HuH-7.5 (cell line): Measurements from ENCODE around the gene SSR2.
"Not testable (repeated sequence)": the region's sequence is repeated elsewhere in the genome, so short reads cannot be mapped to it uniquely, and the experiment has no call there.

Experiments used
- DNase-seq: peaks from one replicate; pipeline ENCODE4 v3.0.0; 2011; ENCODE audit warnings: low spot score

The SSR2 gene

DNA sequence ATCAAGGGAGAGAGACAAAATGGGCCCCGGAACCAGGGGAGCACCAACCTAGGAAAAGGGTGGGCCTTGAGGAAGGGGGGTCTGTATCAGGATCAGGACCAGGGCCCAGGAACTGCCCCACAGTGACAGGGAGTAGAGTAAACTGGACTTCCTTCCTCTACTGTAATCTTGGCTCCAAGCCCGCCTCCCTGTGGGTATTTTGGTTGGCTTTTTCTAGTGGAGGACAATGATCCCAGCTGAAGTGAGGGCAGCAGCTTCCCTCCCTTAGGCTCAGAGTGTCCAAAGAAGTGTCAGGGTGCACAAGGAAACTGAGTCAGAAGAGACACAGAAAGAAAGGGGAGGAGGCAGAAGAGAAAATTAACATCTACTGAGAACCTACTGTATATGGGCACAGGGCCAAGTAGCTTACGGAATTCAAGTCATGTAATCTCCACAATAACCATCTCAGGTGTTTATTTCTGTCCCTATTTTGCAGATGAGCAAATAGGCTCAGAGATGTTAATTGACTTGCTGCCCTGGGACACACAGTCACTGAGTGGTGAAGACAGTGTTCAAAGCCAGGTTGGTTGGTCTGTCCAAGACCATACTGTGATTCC, 28.0 kb upstream of the SSR2 start:
- no peak for DNase-seq

DNA sequence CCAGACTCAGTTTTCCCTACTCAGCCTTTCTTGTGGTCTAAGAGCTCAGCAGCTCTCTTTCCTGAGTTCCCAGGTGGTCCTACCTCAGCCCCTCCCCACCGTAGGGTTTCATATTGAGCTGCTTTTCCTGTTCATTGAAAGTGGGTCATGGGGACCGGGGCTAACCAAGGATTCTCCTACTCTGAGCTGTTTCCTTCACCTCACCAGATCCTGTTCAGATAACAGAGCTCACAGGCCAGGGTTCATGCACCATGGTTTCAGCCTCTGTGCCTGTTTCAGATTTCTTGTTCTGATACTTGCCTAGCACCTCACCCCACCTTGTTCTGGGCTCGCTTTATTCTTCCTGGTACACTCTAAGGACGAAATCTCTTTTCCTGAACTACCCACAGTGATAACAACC, 24.3 kb upstream of the SSR2 start:
- DNase-seq, result no peak

DNA sequence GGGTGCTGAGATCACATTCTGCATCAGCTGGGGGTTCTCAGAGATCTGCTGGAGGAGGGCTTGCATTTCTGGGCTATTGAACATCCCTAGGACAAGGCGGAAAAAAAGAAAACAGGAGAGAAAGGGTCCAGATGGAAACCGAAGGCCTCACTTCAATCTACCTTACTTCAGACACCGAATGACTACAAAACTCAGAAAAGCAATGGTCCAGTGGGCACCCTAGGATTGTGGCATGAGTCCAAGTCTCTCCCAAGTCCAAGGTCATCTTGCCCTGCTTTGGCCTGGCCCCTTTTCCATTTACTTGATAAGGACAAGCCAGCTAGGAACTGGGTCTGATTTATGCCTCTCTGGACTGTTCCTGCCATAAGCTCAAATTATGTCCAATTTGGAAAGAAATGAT, 22.1 kb upstream of the SSR2 start:
- DNase-seq, result no peak

DNA sequence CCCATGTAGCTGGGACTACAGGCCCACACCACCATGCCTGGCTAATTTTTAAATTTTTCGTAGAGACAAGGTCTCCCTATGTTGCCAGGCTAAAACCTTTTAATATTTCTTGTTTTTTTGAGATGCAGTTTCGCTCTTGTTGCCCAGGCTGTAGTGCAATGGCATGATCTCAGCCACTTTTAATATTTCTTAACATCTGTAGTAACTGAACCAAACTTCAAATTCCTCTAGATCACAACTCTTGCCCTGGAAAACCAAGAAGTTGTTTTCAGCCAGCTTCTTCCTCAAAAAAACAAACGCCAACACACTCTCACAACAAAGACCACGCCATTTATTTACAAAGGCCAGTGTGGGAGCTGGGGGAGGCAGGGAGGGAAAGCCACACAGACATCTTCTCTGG, 14.2 kb upstream of the SSR2 start:
- not testable (repeated sequence) for DNase-seq

DNA sequence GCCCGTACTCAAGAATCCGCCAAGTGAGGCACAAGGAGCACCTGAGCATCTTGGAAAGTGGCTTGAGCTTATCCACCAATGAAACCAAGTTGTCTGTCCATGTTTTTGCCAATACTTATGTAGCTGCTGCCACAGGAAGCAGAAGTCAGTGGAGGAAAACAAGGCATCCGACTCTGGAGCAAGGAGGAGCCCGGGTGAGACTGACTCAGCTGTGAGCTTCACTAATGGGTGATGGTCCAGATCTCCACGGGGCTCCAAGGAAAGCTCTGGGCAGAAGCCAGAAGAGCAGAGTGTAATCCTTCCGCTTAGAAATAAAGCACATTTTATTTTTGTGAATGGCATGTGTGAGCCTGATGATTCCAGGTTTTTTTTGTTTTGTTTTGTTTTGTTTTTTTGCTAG, 12.3 kb upstream of the SSR2 start:
- DNase-seq, result no peak

DNA sequence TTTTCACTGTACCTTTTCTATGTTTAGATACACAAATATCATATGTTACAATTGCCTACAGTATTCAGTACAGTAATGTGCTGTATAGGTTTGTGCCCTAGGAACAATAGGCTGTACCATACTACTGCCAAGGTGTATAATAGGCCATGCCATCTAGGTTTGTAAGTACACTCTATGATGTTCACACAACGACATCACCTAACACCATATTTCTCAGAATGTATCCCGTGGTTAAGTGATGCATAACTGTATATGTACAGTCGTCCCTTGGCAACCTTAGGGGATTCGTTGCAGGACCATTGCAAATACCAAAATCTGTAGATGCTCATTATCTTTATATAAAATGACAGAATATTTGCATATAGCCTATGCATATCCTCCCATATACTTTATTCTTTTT, 5.8 kb upstream of the SSR2 start:
- DNase-seq, result no peak

DNA sequence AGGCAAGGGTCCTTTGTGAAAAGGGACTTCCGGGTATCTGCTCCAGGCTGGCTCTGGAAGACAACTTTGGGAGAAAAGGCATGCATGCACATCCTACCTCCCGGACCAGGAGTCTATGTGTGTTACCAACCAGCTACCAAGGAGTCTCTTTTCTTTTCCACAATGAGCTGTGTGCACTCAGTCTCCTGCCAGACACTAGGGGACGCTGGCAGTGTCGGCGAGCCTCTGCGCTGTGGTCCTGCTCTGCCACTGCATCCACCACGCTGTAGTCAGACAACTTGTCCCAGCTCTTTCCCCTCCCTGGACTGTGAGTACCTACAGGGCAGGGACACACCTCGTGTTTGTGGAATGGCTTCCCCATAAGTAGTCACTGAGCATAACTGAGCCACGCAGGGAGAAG, 5.1 kb upstream of the SSR2 start:
- DNase-seq, result peak; percentile 80

DNA sequence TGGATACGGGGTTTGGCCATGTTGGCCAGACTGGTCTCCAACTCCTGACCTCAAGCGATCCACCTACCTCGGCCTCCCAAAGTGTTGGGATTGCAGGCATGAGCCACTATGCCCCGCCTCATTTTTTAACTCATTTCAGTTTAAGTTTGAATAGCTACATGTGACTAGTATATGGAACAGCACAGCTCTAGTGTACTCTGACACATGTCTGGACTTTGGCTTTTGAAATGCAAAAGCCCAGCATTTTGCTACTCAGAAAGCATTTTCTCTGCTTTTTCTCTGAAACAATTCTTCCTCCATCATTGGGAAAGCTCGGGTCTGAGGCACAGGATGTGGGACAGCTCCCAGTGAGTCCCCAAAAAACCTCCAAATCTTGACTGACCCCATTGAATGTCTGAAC, 4.0 kb upstream of the SSR2 start:
- no peak for DNase-seq

DNA sequence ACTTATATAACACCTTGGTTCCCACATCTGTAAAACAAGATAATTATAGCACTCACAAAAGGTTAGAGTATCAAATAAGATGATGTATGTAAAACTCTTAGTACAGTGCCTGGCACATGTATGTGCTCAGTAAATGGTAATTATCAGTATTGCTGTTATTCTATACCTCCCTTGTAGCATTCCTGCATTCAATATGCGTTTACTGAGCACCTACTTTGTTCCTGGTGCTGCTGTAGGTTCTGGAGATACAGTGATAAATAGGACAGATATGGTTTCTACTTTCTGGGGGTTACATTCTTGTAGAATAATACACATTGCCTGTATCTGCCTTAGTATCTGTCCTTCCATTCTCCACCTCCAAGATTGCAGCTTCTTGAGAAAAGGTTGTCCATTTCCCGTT, 1.2 kb upstream of the SSR2 start:
- no peak for DNase-seq

DNA sequence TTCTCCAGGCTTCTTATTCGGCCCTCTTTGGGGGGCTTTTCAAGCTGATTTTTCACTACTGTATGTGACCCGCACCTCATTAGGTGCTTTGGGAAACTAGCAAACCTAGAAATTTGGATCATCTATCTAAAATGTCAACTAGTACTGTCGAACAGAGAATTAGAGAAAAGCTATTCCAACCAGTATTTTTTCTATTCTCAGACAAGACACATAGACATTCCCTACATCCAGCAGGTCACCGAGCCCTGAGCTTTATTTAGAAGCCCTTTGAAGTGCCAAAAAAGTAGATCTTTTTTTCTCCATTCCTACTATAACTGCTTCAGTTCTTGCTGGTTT, 310 bp upstream of the SSR2 start:
- no peak for DNase-seq

DNA sequence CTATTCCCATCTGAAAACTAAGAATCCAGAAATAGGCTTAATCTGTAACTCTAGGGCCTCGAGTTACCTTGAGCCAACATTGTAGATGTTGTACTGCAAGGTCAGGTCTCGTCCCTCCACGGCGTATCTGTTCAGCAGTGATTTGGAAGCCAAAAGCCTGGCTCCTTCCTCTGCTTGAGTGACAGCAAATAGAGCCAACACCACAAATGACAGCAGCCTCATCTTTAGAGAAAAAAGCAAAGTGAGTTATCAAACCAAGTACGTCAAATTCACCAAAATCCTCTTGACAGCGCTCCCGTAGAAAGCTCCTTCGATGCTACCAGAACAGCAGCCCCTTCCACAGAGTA, 832 bp downstream of the SSR2 start:
- DNase-seq, result no peak

DNA sequence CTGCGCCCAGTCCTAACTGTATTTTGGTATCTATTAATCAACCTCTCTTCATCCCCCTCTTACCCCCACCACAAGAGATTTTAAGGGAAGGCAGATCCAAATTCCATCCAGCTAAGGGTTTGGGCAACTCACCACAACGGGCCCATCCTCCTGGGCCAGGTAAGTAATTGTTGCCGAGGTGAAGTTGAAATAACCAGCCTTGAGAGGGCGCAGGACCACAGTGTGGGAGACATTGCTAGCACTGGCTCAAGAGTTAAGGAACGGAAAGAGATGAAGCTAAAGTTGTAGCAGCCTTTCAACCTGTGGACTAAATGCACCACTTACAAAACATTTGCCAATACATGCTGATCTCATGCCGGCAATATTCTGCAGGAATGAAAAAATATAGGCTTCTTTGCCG, 5.9 kb downstream of the SSR2 start:
- no peak for DNase-seq

DNA sequence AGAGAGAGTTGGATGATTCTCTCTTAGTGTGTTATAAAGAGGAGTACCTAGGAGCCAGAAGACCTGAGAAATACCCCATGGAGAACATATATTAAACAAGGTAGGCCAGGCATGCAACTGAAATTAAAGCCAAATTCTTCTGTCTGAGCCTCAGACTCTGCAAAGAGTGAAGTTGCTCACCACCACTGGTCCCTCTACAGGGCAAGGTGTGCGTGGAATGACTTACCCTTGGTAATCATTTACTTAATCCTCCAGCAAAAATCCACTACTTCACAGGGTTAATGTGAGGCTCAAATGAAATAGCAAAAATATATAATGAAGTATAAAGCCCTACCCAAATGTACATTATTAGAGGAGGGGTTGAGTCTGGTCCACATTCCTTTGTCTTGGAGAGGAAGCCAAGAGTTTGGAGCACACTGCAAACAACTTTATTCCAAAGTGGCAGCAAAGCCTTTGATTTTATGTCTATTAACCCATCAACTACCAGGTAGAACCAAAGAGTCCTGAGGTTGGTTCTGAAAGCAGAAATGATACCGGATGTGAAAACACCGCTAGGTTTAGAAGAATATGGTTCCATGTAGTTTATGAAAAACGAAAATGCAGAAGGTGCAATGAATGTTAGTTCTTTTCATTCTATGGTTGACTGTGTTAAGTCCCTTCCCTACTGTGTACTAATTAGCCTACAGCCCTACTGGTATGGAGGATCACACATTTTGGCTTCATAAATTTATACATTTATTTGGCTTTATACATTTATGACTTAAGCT, 8.5 kb downstream of the SSR2 start:
- DNase-seq, result no peak

DNA sequence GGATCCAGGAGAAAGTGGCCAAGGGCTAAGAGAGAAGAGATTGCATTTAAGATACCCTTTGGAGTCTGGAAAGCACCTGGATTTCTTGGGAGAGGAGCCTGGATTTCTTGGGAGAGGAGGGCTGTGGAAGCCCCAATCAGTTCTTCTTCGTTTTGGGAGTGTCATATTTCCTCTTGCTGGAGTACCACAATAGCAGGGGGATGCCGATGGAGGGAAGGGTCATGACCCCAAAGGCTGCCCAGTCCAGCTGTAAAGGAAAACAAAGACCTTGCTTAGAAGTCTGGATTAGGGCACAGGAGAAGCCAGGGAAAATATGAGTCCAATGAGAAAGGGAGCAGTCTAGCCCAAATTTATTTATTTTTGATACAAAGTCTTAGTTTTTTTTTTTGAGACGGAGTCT, 11.3 kb downstream of the SSR2 start:
- DNase-seq, result no peak

DNA sequence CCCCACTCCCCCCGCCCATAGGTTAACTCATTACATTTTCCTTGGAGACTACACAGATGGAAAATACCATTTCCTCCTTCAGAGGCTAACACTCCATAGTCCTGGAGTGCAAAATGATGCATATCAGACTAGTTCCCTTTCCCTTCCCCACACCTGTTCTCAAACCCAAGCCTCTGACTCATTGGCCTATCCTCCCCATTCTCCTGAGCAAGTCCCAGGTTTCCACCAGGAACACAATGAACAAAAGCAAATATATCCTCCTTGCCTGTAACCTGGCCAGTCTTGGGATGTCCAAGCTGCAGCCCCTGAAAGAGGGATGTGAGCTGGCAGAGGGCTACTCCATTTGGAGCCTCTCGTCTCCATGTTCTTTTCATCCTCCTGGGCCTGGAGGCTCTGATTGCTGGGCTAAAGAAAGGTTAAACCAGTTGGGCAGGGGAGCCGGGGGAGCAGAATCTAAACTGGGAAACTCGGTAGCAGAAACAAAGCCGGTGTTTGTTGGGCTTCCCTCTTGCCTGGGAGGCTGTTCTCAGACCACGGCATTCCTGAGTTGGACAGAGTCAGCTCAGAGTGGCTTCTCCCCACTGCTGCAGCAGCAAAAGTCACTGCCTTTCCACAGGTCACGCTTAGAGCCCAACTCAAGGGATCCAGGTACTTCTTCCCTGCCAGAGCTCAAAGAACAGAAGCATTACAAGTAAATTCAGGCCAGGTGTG, 13.9 kb downstream of the SSR2 start:
- DNase-seq, result no peak

DNA sequence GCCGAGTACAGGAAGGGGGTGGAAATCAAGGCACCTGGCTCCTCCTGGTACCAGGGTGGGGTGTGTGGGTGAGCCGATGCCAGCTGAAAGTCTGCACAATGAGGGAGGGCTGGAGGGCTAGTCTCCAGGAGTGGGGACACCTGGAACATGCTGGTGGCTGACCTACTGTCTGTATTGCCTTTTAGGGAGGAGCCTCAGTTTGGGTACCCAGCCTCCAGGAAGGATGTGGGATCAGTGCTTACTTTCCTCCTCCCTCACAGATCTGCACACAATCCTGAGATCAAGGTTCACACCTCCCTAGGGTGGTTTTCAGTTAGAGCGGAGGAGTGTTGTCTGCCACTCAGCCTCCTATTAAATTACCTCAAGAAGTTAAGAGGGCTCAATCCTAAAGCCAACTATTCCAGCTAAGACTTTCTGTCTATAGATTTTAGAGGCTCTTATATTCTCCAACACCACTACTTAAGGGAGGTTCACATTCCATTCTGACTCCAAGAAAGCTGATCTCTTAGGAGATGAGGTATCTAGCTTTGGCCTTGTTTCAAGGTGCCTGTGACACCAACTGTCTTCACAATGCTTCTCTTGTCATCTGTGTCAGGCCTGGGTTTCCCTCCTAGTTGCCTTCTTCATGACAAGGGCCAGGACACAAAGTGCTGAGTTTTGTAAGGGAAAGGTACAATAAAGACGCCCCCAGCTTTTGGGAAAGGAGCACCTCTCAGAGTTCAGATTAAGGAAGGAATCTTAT, 15.7 kb downstream of the SSR2 start:
- no peak for DNase-seq

DNA sequence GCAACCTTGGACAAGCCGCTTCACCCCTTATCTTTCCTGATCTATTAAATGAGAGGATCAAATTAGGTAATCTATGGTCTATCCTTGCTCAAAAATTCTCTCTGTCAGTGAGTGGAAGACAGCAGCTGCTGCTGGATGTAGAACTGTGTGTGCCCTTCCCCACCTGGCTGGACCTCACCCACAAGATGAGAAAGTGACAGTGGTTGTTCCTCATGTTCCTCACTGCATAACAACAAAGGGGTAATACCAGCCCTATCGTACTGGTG, 16.9 kb downstream of the SSR2 start:
- no peak for DNase-seq

DNA sequence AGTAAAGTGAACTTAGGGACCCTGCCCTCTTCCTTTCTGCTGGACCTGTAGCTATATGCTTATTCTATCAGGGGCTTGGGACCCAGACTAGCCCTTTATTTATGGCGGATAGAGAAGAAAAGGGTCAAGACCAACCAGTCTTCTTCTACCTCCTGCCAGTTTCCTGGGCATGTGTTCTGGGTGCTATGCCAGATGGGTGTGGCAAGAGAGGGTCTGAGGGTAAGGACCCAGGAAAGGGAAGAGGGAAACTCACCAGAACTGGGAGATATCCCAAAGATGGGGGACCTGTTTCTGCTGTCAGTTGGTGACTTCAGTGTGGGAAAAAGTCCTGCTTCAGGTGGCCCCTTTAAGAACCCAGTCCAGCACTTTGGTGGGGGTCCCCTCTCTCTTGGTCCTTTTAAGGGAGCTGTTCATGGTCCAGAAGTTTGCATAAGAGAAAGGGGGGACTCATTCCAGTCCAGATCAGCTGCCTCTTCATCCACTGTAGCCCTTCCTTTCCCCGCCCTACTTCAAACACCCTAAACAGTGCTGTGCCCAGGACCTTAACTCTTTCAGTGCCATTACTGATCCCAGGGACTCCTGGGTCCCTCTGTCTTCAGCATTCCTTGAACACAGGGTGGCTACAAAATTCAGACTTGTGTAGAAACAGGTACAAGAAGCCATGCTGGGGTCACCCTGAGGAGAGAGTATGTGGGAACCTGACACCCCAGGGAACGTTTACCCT, 18.4 kb downstream of the SSR2 start:
- DNase-seq, result no peak

DNA sequence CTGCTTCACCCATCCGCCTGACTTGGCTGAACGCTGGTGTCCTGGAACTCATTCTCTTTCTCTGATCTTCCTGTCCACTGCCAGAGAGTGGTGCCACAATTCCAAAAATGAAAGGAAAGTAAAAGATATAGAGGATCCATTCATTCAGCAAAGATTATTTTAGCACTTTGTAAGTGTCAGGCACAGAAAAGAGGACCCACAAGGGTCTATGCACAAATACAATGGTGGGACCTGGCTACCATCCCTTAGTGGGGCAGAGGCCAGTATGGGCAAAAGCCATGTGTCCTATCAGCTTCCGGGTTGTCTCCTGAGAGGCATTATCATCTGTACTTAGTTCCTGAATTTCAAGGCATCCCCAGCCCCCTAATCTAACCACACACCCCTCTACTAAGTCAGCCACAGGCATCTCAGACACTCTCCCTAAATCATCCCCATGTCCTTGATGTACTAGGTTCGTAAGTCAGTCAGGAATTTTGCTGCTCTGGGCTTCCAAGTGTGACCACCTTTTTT, 19.0 kb downstream of the SSR2 start:
- no peak for DNase-seq

DNA sequence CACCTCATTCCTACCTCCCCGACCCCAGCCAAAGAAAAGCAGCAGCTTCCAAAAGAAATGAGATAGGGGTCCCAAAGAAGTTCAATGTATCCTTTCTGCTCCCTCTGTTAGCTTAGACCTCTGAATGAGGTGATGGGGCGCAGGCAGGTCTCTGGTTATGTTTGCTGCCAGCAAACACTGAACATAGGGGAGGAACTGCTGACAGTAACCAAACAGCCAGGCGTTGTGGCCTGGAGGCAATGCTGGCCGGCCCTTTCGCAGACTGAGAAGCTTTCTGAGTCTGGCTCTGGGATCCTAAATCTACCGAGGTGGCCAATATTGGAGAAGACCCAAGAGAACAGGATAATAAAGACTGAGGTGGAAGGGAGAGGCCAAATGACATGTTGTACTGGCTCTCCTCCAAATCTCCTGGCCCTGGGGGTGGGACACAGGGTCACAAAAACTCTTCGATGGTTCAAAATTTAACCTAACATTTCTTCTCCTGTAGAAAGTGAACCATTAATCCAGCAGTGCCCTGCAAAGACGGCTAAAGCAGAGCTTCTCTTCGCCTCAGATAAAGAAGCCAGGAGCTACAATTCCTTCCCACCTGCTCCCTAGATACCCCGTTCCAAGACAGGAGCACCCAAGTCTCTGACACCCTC, 19.6 kb downstream of the SSR2 start:
- no peak for DNase-seq

DNA sequence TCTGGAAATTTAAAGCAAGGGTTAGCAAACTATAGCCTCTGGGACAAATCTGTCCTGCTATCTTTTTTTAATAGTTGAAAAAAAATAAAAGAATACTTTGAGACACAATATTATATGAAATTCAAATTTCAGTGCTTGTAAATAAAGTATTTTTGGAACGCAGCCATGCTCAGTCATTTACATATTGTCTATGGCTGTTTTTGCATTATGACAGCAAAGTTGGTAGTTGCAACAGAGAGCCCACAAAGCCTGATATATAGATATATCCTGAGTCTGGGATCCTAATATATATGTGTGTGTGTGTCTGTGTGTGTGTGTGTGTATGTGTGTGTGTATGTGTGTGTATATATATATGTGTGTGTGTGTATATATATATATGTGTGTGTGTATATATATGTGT, 20.8 kb downstream of the SSR2 start:
- DNase-seq, result no peak

DNA sequence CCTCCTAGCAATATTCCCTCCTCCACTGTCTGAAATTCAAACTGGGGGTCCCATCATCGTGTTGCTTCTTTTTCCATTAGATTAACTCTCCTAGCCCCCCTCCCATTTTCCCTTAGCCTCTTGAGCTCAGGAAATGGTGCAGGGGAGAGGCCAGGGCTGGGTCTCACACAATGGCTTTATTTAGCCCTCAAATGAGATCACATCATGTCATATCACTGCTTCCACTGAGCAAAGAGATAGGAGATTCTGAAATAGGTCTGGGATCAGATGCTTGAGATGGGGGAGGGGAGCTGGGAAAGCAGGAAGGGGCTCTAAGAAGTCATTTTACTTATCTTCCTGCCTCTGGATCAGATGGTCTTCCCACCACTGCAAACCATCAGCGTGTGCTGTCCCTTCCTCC, 24.6 kb downstream of the SSR2 start:
- no peak for DNase-seq
